Suprapubic skin (tissue), 4 donors: Measurements from ENCODE around the gene DNAH8. TPM values are rescaled to one million over a fixed set of nuclear protein-coding genes. Genes with fewer than 3 reads are reported as not detected.

Source experiments
- DNase-seq, 2 donors: peaks; one replicate each; pipeline ENCODE4 v3.0.0-alpha.2; 2019; ENCODE audit warnings: low spot score in 2 of 2
- H3K27ac ChIP-seq: fragments of 200-600 bp; sonication (generic); one replicate; pipeline ENCODE4 v1.5.1; 2019
- H3K27me3 ChIP-seq: fragments of 200-600 bp; sonication (generic); one replicate; pipeline ENCODE4 v1.5.1; 2019
- H3K36me3 ChIP-seq: fragments of 200-600 bp; sonication (generic); one replicate; pipeline ENCODE4 v1.5.1; 2019
- H3K4me1 ChIP-seq: fragments of 200-600 bp; sonication (generic); one replicate; pipeline ENCODE4 v1.5.1; 2019
- H3K4me3 ChIP-seq: fragments of 200-600 bp; sonication (generic); one replicate; pipeline ENCODE4 v1.5.1; 2019; ENCODE audit warnings: mild to moderate bottlenecking
- H3K9me3 ChIP-seq: fragments of 200-600 bp; sonication (generic); one replicate; pipeline ENCODE4 v1.5.1; 2019
- CTCF ChIP-seq, 2 donors: fragments of 200-600 bp in 1 of 2; fragments of 450-650 bp in 1 of 2; sonication (generic) in 1 of 2; IDR thresholded peaks; one replicate each; pipeline ENCODE4 v1.5.1; 2016 to 2019; ENCODE audit warnings: antibody characterized with exemption in 2 of 2, mild to moderate bottlenecking in 1 of 2, moderate library complexity in 1 of 2
- EP300 ChIP-seq: sonication (generic); formaldehyde crosslinking; IDR thresholded peaks from one replicate; pipeline ENCODE4 v1.6.1; 2017; ENCODE audit warnings: antibody characterized with exemption
- POLR2A ChIP-seq, 2 donors: fragments of 450-650 bp; IDR thresholded peaks; one replicate each; pipeline ENCODE4 v1.6.1; 2017; ENCODE audit warnings: antibody characterized with exemption in 2 of 2, mild to moderate bottlenecking in 2 of 2, moderate library complexity in 2 of 2
- POLR2AphosphoS5 ChIP-seq, 3 donors: sonication (generic); formaldehyde crosslinking; IDR thresholded peaks; one replicate each; pipeline ENCODE4 v1.6.1; 2017; ENCODE audit warnings: antibody characterized with exemption in 3 of 3
- WGBS: methylation state at CpG from one replicate; pipeline ENCODE4 v1.1.5; 2018; 5-methylcytosine and 5-hydroxymethylcytosine counted together
- total RNA-seq, 4 donors: library from RNA; depleted of rRNA; stranded (reverse); fragments of >200 nt; gene quantifications; one replicate each; pipeline ENCODE4 v1.1.0, GENCODE V29; 2016

DNAH8 gene
- total RNA-seq, 4 donors from 2014 or later, result 0.04 to 0.23 (median 0.08) TPM; not detected in 1

GRCh38 chr6:38676974-38677544, 38.1 kb upstream of the DNAH8 start:
- H3K4me1 ChIP-seq, result no peaks in the 10 kb centered on the region
- WGBS, result 82% methylated on average over 1 of the region's 1 CpG
- no peak overlapping the region for H3K4me3 ChIP-seq
- no peak overlapping the region for H3K27ac ChIP-seq
- peaks cover 52% of the 10 kb centered on the region for H3K36me3 ChIP-seq
- no peaks in the 10 kb centered on the region for H3K27me3 ChIP-seq
- no peak for DNase-seq
- TF ChIP-seq POLR2AphosphoS5 (IDR thresholded peaks at IDR 0.05) (no peak), CTCF (IDR thresholded peaks at IDR 0.05) (no peak), POLR2A (IDR thresholded peaks at IDR 0.05) (no peak), EP300 (no peak)
- no peaks in the 10 kb centered on the region for H3K9me3 ChIP-seq

GRCh38 chr6:38678178-38678760, 36.8 kb upstream of the DNAH8 start:
- 87% methylated on average over 7 of the region's 7 CpGs for WGBS
- no peak for DNase-seq
- H3K9me3 ChIP-seq, result no peaks in the 10 kb centered on the region
- peaks cover 59% of the 10 kb centered on the region for H3K36me3 ChIP-seq
- TF ChIP-seq POLR2A (IDR thresholded peaks at IDR 0.05), result no peak
- TF ChIP-seq CTCF (IDR thresholded peaks at IDR 0.05), result no peak
- no peak for TF ChIP-seq POLR2AphosphoS5 (IDR thresholded peaks at IDR 0.05)
- TF ChIP-seq EP300, result no peak
- H3K4me1 ChIP-seq, result no peaks in the 10 kb centered on the region
- no peak overlapping the region for H3K4me3 ChIP-seq
- no peak overlapping the region for H3K27ac ChIP-seq
- no peaks in the 10 kb centered on the region for H3K27me3 ChIP-seq

- 97% methylated on average over 1 of the region's 1 CpG for WGBS
- Histone ChIP-seq H3K9me3 (no peaks in the 10 kb centered on the region), H3K4me3 (no peak overlapping the region), H3K27ac (no peak overlapping the region), H3K36me3 (peaks cover 66% of the 10 kb centered on the region), H3K4me1 (no peaks in the 10 kb centered on the region), H3K27me3 (no peaks in the 10 kb centered on the region)
- DNase-seq, result no peak
- no peak for TF ChIP-seq CTCF (IDR thresholded peaks at IDR 0.05)
- no peak for TF ChIP-seq POLR2A (IDR thresholded peaks at IDR 0.05)
- no peak for TF ChIP-seq EP300
These were observed 35.4 kb upstream of the DNAH8 start for GRCh38 chr6:38679668-38680067.

DNA sequence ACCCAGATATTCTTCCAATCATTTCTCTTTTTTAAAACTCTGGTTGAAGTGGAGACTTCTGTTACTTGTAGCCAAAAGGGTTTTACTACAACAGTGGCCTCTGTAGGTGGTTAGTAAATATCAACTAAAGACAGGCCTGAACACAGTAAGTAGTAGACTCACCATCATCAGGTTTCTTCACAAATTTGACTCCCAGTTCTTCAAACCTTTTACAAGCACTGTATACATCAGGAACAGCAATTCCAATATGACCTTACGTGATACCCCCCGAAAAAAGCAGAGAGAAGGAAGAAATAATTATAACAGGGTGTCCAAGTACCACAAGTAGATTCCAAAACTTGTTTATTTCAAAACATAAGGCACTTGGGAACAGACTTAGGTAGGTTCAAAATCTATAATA, 33.3 kb upstream of the DNAH8 start:
- Histone ChIP-seq H3K36me3 (peaks cover 50% of the 10 kb centered on the region), H3K27me3 (no peaks in the 10 kb centered on the region), H3K27ac (no peak overlapping the region), H3K9me3 (no peaks in the 10 kb centered on the region), H3K4me3 (no peak overlapping the region), H3K4me1 (no peaks in the 10 kb centered on the region)
- no peak for DNase-seq
- no peak for TF ChIP-seq POLR2A (IDR thresholded peaks at IDR 0.05)
- no peak for TF ChIP-seq CTCF (IDR thresholded peaks at IDR 0.05)
- no peak for TF ChIP-seq EP300
- no peak for TF ChIP-seq POLR2AphosphoS5 (IDR thresholded peaks at IDR 0.05)
- WGBS, result 98% methylated on average over 2 of the region's 2 CpGs

DNA sequence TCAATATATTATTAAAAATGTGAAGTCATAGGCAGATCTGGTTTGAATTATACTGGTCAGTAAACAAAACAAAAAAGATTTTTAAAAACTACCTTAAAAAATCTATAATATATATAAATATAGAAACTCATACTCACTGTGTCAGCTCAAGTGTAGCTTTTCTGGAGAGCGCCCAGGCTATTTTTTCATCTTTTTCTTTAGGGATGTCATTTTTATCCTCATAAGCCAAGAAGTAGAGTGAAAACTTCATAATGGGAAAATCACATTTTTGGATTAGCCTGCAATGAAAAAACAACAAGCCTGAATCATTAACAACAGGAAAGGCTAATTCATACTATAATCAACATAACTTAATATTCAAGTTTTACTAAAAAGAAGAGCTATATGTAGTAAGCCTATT, 30.9 kb upstream of the DNAH8 start:
- TF ChIP-seq POLR2A (IDR thresholded peaks at IDR 0.05), result no peak
- no peak for TF ChIP-seq EP300
- TF ChIP-seq POLR2AphosphoS5 (IDR thresholded peaks at IDR 0.05), result no peak
- TF ChIP-seq CTCF (IDR thresholded peaks at IDR 0.05), result no peak
- Histone ChIP-seq H3K4me1 (no peaks in the 10 kb centered on the region), H3K36me3 (peaks cover 42% of the 10 kb centered on the region), H3K27ac (no peak overlapping the region), H3K27me3 (no peaks in the 10 kb centered on the region), H3K4me3 (no peak overlapping the region), H3K9me3 (no peaks in the 10 kb centered on the region)
- DNase-seq, result no peak
- WGBS, result 96% methylated on average over 1 of the region's 1 CpG
